PC-3 (cell line): ENCODE measurements around the gene SNORC.

Experiments used
- EZH2 ChIP-seq: fragments of 300-600 bp; sonication (generic); IDR thresholded peaks from one replicate; pipeline ENCODE4 v1.6.1; 2017; ENCODE audit warnings: antibody characterized with exemption, mild to moderate bottlenecking, low read length; ENCODE audit not compliant: unreplicated experiment
- TF ChIP-seq, protein P1 (sequence below): fragments of 300-600 bp; sonication (generic); conservative IDR thresholded peaks from 2 replicates; pipeline ENCODE4 v1.5.1; 2017; ENCODE audit warnings: antibody characterized with exemption, low read depth, mild to moderate bottlenecking, low read length

DNA sequence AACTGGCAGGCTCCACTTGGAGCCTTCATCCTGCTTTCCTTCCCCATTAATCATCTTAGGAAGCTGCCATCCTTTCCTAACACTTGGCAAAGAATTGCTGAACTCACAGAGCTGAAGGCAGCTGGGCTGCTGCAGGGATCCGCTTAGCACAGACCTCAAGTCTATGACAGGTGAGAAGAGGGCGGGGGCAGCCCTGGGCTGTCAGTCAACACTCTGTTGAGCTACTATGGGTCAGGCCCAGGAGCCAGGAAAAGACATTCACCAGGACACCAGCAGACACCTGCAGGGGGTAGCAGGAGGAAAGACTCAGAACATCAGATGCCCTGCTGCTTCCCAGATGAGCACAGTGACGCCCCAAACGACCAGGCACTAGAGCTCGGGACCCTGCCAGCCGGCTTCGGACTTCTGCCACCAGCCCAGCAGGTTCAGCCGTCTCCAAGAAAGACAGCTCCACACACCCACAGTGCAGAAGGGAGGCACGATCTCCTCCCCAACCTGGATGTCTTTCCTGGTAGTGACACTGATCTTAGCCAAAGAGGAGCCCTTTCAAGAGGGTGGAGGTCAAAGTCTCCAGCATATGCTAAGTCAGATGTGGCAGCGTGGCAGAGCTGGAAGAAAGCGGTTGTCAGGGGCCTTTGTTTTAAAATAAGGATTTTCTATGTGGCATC, 55.2 kb downstream of the SNORC start:
- TF ChIP-seq, protein P1, sequence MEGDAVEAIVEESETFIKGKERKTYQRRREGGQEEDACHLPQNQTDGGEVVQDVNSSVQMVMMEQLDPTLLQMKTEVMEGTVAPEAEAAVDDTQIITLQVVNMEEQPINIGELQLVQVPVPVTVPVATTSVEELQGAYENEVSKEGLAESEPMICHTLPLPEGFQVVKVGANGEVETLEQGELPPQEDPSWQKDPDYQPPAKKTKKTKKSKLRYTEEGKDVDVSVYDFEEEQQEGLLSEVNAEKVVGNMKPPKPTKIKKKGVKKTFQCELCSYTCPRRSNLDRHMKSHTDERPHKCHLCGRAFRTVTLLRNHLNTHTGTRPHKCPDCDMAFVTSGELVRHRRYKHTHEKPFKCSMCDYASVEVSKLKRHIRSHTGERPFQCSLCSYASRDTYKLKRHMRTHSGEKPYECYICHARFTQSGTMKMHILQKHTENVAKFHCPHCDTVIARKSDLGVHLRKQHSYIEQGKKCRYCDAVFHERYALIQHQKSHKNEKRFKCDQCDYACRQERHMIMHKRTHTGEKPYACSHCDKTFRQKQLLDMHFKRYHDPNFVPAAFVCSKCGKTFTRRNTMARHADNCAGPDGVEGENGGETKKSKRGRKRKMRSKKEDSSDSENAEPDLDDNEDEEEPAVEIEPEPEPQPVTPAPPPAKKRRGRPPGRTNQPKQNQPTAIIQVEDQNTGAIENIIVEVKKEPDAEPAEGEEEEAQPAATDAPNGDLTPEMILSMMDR = no peak
- no peak for TF ChIP-seq EZH2
